T47D (cell line): ENCODE measurements around the gene IDH2.
"Not testable (repeated sequence)": the region's sequence is repeated elsewhere in the genome, so short reads cannot be mapped to it uniquely, and the experiment has no call there.

Source experiments
- DNase-seq, 2 experiments: peaks; one replicate each; pipeline versions ENCODE4 v3.0.0 to v3.0.0-alpha.2; 2011 to 2012; ENCODE audit warnings: low read depth in 1 of 2, low spot score in 1 of 2
- JUND ChIP-seq: IDR thresholded peaks from 2 replicates; pipeline ENCODE4 v1.6.1; 2012; ENCODE audit warnings: low read depth
- in situ Hi-C: cut with HindIII; loops from 2 replicates; pipeline ENCODE4 v1.10.0; 2016; ENCODE audit warnings: low sequenced_read_pairs, low pct_unique_long_range_greater_than_20kb

The IDH2 gene

GRCh38 chr15:90101969-90102890, at the start of gene IDH2:
Gene IDH2, minus strand, starts transcription at chr15:90102468. Its CDS starts 78 bp downstream, at chr15:90102390.
- no peak for TF ChIP-seq JUND
- DNase-seq, result peak; percentile 74 to 88

GRCh38 chr15:90150551-90150950, 48.3 kb upstream of the IDH2 start:
- DNase-seq, in situ Hi-C loops: not testable (repeated sequence)

More at GRCh38 chr15:90101969-90102890, at the start of gene IDH2:
- in situ Hi-C loops, result no loop called here

GRCh38 chr15:90149609-90150340, 47.5 kb upstream of the IDH2 start:
- TF ChIP-seq JUND, result no peak
- in situ Hi-C loops, result no loop called here
- peak in 1 of 2 experiments; percentile 46 for DNase-seq

DNA sequence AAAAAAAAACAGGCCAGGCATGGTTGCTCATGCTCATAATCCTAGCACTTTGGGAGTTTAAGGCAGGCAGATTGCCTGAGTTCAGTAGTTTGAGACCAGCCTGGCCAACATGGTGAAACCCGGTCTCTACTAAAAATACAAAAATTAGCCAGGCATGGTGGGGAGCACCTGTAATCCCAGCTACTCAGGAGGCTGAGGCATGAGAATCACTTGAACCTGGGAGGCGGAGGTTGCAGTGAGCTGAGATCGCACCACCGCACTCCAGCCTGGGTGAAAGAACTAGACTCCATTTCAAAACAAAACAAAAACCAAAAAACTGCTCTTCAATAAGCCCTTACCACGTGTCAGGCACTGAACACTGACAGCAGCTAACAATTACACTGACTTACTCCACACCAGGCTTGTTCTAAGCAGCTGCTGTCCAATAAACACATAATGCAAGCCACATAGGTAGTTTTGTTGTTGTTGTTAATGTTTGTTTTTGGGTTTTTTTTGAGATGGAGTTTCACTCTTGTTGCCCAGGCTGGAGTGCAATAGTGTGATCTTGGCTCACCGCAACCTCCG, 44.0 kb upstream of the IDH2 start:
- DNase-seq, in situ Hi-C loops: not testable (repeated sequence)

DNA sequence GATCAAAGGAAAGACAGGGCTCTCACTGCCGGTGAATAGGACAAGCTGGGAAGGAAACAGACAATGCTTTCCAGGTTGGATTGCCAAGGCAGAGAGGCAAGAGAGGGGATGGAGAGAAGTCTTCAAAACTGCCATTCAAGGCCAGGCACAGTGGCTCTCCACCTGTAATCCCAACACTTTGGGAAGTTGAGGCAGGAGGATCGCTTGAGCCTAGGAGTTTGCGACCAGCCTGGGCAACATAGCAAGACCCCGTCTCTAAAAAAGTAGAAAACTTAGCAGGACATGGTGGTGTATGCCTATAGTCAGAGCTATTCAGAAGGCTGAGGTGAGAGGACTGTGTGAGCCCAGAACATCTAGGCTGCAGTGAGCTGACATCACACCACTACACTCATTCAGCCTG, 43.5 kb upstream of the IDH2 start:
- in situ Hi-C loops, result no loop called here
- no peak for DNase-seq
- no peak for TF ChIP-seq JUND

- in situ Hi-C loops, result no loop called here
- no peak for DNase-seq
- no peak for TF ChIP-seq JUND
These were observed 43.0 kb upstream of the IDH2 start for GRCh38 chr15:90145259-90145658.

GRCh38 chr15:90143166-90143655, 40.9 kb upstream of the IDH2 start:
- TF ChIP-seq JUND, result no peak
- in situ Hi-C loops, result no loop called here
- peak in 1 of 2 experiments; percentile 77 for DNase-seq

GRCh38 chr15:90142216-90143165, 40.2 kb upstream of the IDH2 start:
- no peak for DNase-seq
- in situ Hi-C loops, result no loop called here
- no peak for TF ChIP-seq JUND

DNA sequence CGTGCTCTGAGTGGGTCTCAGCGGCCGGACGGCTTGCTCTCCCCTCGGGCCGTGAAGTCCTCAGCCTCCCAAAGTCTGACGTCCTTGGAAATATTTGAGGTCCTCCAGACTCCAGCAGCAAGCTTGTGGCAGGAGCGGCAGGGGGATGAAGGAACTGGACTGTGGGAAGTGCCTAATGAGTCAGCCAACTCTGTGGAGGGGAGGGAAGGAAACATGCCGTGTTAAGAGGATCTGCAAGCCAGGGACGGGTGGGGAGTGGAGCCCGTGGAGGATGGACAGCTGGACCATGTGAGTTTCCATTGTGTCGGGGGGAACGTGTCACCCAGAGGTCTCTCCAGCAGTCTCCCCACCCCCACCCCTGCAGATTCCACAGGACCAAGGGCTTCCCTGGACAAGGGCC, 39.4 kb upstream of the IDH2 start:
- no peak for TF ChIP-seq JUND
- DNase-seq, result no peak
- in situ Hi-C loops, result no loop called here

- DNase-seq, in situ Hi-C loops: not testable (repeated sequence)
These were observed 37.3 kb upstream of the IDH2 start for GRCh38 chr15:90139549-90139948.

DNA sequence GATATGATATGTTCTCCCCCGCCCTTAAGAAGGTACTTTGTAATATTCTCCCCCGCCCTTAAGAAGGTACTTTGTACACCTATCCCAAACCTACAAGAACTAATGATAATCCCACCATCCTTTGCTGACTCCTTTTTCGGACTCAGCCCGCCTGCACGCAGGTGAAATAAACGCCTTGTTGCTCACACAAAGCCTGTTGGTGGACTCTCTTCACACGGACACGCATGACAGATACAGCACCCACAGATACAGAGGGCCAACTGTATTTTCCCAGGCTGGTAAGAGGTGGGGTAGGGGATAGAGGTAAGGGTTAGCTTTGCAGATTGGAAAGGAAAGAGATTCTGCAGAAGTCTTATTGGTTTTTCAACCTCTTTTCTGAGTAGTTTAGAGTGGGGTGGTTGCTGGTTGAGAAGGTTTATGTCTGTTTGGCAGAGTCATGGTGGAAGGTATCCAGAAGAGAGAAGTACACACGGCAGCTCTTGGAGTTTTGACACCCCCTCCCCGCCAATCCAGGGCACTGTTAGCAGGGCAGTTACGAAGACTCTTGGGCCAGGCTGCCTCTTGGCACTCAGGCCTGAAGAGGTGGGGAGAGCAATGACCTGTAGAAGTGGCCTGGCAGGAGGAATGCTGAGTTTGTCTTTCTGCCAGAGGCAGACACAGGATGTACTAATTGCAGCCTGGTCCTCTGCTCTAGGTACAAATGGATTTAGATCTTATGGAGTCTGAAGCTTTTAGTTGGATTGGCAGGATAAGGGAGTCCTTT, 36.0 kb upstream of the IDH2 start:
- in situ Hi-C loops, result no loop called here
- no peak for TF ChIP-seq JUND
- peak in 1 of 2 experiments; percentile 30 for DNase-seq

- in situ Hi-C loops, result no loop called here
- no peak for DNase-seq
- no peak for TF ChIP-seq JUND
These were observed 30.2 kb upstream of the IDH2 start for GRCh38 chr15:90132437-90132836.
